GM08714 (cell line): ENCODE results near the gene ELK3.

Experiments
- H3K4me3 ChIP-seq: fragments of 200-500 bp; sonication (Bioruptor generic); 2 replicates; pipeline ENCODE4 v1.5.1; 2014; ENCODE audit warnings: mild to moderate bottlenecking, low read length, inconsistent platforms
- ZNF274 ChIP-seq: IDR thresholded peaks from 2 replicates; pipeline ENCODE4 v1.6.1; 2012; ENCODE audit warnings: mild to moderate bottlenecking, low read depth, low read length

ELK3 gene

DNA sequence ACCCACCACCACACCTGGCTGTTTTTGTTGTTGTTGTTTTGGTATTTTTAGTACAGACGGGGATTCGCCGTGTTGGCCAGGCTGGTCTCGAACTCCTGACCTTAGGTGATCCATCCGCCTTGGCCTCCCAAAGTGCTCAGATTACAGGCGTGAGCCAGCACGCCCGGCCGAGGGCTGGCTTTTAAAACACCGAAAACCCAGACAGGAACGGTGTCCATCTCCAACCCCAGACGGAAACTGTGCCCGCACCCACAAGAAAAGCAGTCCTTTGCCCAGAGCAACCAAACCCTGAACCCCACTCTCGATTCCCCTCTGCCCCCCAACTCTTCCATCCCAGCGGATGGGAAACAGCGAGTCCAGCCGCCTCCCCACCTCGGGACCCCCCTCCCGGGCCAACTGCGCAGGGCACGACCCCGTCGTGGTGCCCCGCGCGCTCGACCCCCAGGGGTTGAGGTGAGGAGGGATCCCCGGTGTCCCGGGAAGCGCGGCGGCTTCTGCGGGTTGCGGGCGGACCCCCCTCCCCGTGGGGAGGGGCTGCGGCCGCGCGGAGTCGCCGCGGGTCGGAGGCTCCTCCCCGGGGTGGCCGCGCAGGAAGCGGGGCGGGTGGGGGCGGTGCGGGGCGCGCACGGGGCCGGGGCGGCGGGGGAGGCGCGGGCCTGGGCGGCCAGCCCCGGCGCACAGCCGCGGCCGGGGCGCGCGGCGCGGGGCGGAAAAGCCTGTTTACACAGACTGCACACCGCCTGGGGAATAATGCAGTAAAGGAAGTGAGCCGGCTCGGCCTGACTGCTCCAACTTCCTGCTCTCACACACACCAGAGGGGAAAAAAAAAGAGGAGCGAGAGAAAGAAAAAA lies at the start of gene ELK3:
TSS of gene ELK3 (plus strand) at position 651 of the 851 bp plus-strand sequence.
- H3K4me3 ChIP-seq, result peak within 1 kb of the TSS; percentile 98
- no peak for TF ChIP-seq ZNF274

DNA sequence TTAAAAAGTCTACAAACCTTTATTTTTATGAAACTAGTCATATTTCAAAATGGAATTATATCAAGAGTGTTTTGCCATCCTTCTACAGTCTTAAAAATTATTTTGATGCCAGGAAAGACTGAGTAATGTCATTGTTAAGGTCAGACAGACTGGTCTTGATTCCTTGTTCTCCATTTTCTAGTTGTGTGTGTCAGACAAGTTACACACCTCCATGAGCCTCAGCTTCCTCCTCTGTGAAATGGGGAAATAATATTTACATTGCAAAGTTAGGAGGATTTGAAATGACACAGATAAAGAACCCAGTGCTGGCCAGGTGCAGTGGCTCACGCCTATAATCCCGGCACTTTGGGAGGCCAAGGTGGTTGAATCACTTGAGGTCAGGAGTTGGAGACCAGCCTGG lies 47.4 kb upstream of the ELK3 start:
- H3K4me3 ChIP-seq, result no peak overlapping the region
- no peak for TF ChIP-seq ZNF274

DNA sequence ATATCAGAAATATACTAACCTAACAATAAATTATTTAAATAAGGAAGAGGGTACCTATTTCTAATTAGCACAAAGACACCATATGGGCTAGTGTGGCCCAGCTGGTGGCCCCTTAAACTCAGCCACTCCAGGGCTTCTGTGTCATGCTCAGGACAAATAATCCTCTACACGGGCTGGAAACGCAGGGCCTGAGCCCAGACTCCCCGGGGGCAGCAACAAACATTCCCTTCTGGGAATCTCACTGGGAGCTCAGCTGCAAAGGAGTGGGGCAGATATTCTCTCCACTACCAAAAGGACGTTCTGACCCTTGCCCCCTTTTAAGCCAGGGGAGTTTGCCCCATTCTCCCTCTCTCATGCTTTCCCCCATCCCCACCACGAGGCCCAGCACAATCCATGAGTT lies 43.7 kb upstream of the ELK3 start:
- H3K4me3 ChIP-seq, result no peak overlapping the region

DNA sequence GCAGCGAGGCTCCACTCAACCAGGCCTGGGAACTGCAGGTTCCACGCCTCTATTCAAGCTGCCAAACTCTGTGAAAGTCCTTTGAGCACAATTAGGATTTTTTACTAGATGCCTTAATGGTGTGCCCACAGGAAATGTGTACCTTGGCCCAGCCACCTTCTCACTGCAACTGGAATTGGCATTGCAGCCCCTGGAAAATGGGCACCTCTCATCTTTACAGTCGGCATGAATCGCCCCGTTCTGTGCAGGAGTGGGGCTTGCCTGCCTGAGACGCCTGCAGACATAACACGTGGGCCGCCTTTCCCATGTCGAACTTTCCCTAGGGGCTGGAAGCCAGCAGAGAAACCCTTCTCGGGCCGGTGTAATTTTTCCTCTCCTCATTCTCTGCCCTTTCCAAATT lies 42.0 kb upstream of the ELK3 start:
- no peak overlapping the region for H3K4me3 ChIP-seq
- TF ChIP-seq ZNF274, result no peak

More for the DNA sequence above, 43.7 kb upstream of the ELK3 start:
- TF ChIP-seq ZNF274, result no peak

DNA sequence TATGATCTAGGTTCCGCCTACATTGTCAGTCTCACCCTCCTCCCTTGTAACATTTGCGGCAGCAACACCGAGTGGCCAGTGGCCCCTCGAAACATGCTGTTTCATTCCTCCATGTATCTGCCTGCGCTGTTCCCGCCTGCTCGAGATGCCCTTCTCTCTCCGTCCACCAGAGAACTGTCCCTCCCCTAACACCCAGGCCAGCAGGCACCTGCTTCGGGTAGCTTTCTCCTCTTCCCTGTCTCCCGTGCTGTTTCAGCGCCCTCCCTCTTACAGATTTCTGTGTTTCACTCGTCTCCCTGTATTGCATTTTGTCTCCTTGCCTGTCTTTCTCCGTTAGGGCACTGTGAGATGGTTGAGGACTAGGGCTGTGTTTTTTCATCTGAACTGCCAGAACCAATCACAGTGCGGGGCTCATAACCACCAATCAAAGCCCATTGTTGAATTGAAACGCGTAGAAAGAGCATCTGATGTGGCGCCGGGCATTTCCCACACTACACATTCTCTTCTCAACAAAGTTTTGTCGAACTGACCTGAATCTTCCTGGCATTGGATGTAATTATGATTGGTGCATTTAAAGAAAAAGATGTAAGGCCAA lies 40.9 kb upstream of the ELK3 start:
- H3K4me3 ChIP-seq, result no peak overlapping the region
- no peak for TF ChIP-seq ZNF274

DNA sequence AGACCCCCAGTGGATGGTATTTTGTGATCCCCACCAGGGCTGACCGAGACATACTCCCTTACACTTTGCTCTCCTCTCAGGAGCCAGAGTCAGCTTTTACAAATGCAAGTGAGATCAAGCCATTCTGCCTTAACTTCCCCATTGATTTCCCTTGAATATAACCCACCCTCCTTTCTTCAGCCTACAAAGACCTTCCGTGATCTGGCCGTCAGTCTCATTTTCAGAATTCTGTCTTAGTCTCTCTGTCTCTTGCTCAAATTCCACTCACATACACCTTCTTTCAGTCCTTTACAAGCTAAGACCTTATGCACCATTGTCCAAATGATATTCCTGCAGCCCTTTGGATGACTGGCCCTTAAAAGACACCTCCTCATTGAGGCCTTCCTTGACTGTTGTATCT lies 39.0 kb upstream of the ELK3 start:
- no peak overlapping the region for H3K4me3 ChIP-seq
- no peak for TF ChIP-seq ZNF274

DNA sequence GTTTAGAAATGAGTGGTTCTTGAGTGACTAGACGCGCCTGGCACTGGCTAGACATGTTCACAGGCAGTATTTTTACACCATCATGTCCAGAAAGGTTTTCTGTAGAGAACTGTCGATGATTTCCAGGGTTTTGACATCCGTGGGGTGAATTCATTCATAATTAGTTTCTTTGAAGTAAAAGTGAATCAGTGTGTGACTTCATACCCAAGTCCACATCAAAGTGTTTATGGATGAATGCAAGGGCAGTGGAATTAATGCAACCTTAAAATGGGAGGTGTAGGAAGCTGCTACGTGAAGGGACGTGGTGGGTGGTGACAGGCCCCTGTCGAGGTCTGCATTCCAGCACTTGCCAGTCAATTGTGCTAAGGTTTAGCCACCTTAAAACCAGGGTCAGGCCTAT lies 38.4 kb upstream of the ELK3 start:
- no peak for TF ChIP-seq ZNF274
- H3K4me3 ChIP-seq, result no peak overlapping the region

DNA sequence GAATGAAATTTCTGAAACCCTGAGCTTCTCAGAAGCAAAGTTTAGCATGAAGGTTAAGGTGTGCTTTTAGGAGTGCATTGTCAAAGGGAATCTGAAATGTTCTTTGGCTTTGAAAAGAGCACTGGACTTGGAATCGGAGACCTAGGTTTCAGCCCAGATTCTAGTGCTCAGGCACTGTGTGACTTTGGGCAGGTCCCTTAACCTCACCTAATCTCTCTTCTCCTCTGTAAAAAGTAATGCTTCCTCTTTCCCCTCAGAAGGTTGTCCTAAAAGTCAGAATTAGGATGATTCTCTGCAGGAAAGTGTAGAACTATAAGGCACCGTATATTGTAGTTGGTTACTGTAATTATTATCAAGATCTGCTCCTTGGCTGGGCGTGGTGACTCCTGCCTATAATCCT lies 38.0 kb upstream of the ELK3 start:
- no peak for TF ChIP-seq ZNF274
- no peak overlapping the region for H3K4me3 ChIP-seq

DNA sequence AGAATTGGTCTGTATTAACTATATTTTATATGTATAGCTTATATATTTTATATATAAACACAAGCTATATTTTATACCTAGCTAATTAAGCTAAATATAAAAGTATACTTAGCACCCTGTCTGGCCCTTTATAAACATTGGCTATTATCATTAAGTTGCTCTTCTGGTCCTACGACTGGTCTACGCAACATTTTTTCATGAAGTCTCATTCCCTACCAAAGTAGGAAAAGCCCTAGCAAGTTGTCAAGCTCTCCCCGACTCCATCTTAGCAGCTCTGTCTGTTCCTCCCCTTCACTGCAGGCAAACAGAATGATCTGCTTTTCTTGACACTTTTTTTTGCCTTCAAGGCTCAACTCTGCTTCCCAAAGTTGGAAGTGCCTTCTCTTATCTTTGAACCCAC lies 36.7 kb upstream of the ELK3 start:
- H3K4me3 ChIP-seq, result no peak overlapping the region

DNA sequence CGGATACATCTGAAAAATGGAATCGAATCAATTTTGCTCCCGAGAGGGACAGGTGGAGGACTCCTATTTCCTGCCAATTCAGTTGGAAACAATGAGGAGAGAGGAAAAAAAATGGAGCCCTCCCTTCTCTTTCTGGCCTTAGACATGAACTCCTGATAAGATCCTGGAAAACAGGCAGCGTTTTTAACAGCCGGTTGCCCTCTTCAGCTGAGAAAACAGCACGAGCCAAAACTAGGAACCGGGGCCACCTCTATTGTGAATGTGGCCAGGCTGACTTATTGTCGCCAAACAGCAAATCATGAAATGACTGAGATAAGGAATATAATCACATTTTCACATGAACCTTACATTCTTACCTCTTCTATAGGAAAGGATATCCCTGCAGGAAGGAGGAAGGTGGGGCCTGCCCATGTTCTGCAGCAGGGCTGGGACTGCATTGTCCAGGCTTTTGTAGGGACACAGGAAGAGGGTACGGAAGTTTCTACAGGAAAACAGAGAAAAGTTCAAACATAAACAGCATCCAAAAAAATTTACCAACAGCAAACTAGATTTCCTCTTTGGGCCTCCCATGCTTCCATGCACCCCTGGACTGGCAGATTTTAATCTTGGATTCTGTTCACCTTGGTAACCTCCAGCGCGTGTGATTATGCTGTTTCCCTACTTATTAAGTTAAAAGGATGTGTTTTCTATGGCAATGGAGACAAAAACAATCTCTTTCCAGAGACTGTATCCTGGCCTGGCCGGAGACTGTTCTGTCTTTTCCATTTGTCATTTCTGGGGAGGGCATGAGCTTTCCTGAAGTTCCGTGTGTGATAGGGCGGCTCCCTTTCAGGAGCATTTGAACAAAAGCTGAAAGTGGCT lies 29.0 kb upstream of the ELK3 start:
- no peak for TF ChIP-seq ZNF274
- no peak overlapping the region for H3K4me3 ChIP-seq

More for the DNA sequence above, 36.7 kb upstream of the ELK3 start:
- TF ChIP-seq ZNF274, result no peak

DNA sequence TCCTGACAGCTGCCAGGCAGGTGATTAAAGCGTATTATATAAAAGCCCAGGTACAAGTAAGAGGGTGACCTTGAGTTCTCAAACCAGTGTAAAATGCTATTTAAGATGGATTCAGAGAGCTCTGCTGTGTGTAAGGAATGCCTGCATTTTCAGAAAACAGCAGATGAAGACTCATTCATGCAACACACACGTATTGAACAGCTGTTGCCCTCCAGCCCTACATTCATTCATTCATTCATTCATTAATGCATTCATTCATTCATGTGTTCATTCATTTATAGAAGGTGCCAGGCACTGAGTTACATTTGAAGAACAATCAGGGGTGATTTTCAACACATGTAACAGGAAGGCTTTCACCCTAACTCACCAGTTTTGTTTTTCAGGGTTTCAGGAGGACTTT lies 27.4 kb upstream of the ELK3 start:
- no peak for TF ChIP-seq ZNF274
- no peak overlapping the region for H3K4me3 ChIP-seq

DNA sequence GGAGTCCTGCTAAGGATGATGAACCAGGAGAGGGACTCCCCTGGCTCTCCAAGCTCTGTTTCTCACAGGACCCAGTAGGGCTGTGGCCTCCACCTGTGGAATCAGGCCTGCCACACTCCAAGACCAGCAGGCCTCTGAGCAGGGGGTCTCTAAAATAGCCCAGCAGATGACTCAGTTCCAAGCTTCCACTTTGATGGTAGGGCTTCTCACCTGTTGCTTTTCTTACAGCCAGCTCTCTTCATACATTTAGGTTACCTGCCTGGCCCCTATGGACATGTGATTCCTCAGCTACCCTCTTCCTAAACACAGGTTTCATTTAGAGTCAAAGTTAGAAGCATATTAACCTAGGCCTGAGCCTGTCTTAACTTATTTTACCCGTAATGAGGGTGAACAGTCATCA lies 26.7 kb upstream of the ELK3 start:
- TF ChIP-seq ZNF274, result no peak
- no peak overlapping the region for H3K4me3 ChIP-seq

DNA sequence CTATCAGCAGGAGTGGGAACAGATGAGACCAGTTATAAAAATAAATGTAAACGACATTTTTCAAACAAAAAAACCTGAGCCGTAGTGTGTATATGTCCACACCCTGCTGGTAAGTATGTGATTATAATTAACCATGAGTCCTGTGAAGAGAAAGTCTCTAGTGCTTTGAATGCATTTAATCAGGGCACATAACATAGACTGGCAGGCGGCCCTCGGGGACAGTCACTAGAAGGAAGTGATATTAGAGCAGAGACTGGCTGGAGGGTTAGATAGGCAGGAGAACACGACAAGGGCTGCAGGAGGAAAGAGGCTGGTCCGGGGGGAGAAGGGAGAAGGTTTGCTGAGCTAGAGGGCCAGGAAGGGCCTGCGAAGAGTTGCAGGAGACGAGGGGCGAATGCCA lies 23.8 kb upstream of the ELK3 start:
- TF ChIP-seq ZNF274, result no peak
- H3K4me3 ChIP-seq, result no peak overlapping the region

DNA sequence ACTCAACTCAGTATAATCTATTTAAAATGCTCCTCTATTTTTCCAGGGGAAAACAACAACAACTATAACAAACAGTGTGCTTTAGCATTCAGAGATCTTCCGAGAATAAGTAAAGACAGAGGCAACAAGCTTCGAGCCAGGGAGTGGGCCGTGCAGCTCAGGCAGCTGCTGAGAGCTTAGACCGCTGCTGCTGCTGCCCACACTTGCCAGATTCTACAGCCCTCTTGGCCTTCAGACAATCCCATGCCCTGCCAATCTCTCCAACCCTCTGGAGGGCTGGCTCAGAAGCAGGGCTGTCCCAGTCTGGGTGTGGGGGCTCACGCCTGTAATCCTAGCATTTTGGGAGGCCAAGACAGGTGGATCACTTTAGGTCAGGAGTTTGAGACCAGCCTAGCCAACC lies 23.4 kb upstream of the ELK3 start:
- H3K4me3 ChIP-seq, result no peak overlapping the region
- TF ChIP-seq ZNF274, result no peak

DNA sequence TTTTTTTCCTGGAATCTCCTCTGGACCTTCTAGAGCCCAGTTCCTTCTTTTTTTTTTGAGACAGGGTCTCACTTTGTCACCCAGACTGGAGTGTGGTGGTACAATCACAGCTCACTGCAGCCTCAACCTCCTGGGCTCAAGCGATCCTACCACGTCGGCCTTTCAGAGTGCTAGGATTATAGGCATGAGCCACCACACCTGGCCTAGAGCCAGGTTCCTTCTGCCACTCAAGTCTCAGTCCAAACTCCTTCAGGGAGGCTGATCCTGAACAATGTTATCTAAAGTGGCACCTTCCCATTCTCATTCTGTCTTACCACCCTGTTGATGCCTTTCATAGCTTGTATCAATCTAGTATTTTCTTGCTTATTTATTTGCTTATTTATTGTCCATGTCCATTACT lies 22.3 kb upstream of the ELK3 start:
- no peak for TF ChIP-seq ZNF274
- H3K4me3 ChIP-seq, result no peak overlapping the region

DNA sequence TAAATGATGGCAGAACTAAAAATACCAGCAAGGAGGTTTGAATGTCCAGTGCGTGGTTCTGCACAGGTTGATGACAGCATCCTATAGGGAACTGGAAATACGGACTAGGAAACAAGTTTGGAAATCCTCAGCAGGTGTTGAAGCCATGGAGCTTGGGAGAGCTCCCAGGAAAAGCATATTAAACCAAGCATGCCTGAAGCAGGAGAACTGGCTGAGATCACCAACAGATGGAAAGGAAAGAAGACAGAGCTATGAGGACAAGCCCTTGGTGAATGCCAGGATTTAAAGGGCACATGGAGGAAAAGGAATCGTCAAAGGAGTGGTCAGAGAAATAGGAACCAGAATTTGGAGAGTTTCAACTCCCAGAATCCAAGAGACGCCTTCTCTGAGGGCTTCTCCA lies 21.2 kb upstream of the ELK3 start:
- H3K4me3 ChIP-seq, result no peak overlapping the region

More for the DNA sequence above, 21.2 kb upstream of the ELK3 start:
- no peak for TF ChIP-seq ZNF274
